ENCODE results near the gene ABHD2. TPM values are rescaled to one million over a fixed set of nuclear protein-coding genes. Genes with fewer than 3 reads are reported as not detected.

The ABHD2 gene
- total and polyA plus RNA-seq, 5 donors from 2014 or later = 18.7 to 67.8 (median 21.3) TPM

DNA sequence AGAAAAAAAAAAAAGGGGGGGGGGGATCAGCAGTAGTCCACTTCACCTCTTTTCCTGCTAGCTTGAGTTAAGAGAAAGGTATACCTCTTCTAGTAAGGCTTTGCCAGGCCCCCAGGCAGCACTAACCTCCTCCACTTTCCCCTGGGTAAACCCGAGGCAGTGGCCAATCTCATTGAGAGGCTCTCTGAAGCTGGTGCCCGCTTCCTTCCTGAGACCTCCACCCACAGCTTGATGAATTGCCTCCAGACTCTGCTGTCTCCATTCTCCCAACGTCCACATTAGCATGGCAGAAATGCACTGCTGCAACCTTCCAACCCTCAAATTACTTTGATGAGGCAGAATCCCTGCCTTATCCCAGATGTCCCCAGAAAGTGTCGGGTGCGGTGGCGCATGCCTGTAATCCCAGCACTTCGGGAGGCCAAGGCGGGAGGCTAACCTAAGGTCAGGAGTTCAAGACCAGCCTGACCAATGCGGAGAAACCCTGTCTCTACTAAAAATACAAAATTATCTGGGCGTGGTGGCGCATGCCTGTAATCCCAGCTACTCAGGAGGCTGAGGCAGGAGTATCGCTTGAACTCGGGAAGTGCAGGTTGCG, 117.8 kb downstream of the ABHD2 start:
- Histone ChIP-seq H3K27ac (ENCODE audit: insufficient read depth, low read length, poor library complexity, severe bottlenecking) (no peak overlapping the region), H3K9me3 (ENCODE audit: control insufficient read depth in 2 of 2, low read length in 2 of 2) (no peaks in the 10 kb centered on the region), H3K4me1 (ENCODE audit: control insufficient read depth, insufficient read depth, low read length, poor library complexity, severe bottlenecking) (peaks cover 15% of the 10 kb centered on the region), H3K36me3 (ENCODE audit: control insufficient read depth, insufficient read depth, low read length) (no peaks in the 10 kb centered on the region), H3K4me3 (ENCODE audit: low read depth, low read length) (no peak overlapping the region), H3K27me3 (ENCODE audit: control insufficient read depth, insufficient read depth, low read length) (no peaks in the 10 kb centered on the region)
- peaks cover 4 to 36% (median 21%) of the 10 kb centered on the region in 4 donors for H3K4me1 Mint-ChIP-seq
- no peaks in the 10 kb centered on the region for H3K27me3 Mint-ChIP-seq
- peak overlapping the region in 1 of 4 donors; percentile 53 for H3K4me3 Mint-ChIP-seq
- no peak overlapping the region for H3K27ac Mint-ChIP-seq
- H3K9me3 Mint-ChIP-seq = no peaks in the 10 kb centered on the region
- ATAC-seq (ENCODE audit: low read depth in 2 of 2) (no peak), DNase-seq (peak in 1 of 3 donors; percentile 14)
- peaks cover 6% of the 10 kb centered on the region for H3K36me3 Mint-ChIP-seq

- no peak overlapping the region for H3K4me3 Mint-ChIP-seq
- H3K36me3 Mint-ChIP-seq = no peaks in the 10 kb centered on the region
- Histone ChIP-seq H3K27me3 (ENCODE audit: control insufficient read depth, insufficient read depth, low read length) (no peaks in the 10 kb centered on the region), H3K9me3 (ENCODE audit: control insufficient read depth in 2 of 2, low read length in 2 of 2) (no peaks in the 10 kb centered on the region), H3K4me1 (ENCODE audit: control insufficient read depth, insufficient read depth, low read length, poor library complexity, severe bottlenecking) (peaks cover 15% of the 10 kb centered on the region), H3K27ac (ENCODE audit: insufficient read depth, low read length, poor library complexity, severe bottlenecking) (no peak overlapping the region), H3K36me3 (ENCODE audit: control insufficient read depth, insufficient read depth, low read length) (no peaks in the 10 kb centered on the region), H3K4me3 (ENCODE audit: low read depth, low read length) (no peak overlapping the region)
- peak; percentile 52 to 60 (median 53) for DNase-seq
- no peak overlapping the region for H3K27ac Mint-ChIP-seq
- no peaks in the 10 kb centered on the region for H3K27me3 Mint-ChIP-seq
- ATAC-seq (ENCODE audit: low read depth in 2 of 2) = peak; percentile 68 to 72
- H3K9me3 Mint-ChIP-seq = no peaks in the 10 kb centered on the region
- H3K4me1 Mint-ChIP-seq = peaks cover 4 to 32% (median 21%) of the 10 kb centered on the region in 4 donors
These were observed 118.7 kb downstream of the ABHD2 start for GRCh38 chr15:89206908-89207331.

DNA sequence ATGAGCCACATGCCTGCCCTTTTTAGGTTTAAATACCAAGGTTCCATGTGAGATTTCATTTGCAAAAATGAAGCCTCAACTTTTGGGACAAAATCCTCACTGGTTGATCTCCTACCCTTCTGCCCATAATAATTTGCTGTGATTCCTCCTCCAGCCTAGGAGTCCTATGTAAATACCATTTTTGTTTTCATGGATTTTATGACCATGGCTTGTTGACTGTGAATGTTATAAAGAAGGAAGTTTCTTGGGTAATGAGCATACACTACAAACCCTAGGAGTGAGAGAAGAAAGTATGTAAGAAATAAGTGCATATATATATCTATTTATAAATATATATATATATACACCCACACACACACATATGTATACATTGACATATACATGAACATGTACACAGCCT, 120.0 kb downstream of the ABHD2 start:
- Histone ChIP-seq H3K4me3 (ENCODE audit: low read depth, low read length) (no peak overlapping the region), H3K27ac (ENCODE audit: insufficient read depth, low read length, poor library complexity, severe bottlenecking) (no peak overlapping the region), H3K9me3 (ENCODE audit: control insufficient read depth in 2 of 2, low read length in 2 of 2) (no peaks in the 10 kb centered on the region), H3K4me1 (ENCODE audit: control insufficient read depth, insufficient read depth, low read length, poor library complexity, severe bottlenecking) (peaks cover 15% of the 10 kb centered on the region), H3K36me3 (ENCODE audit: control insufficient read depth, insufficient read depth, low read length) (no peaks in the 10 kb centered on the region), H3K27me3 (ENCODE audit: control insufficient read depth, insufficient read depth, low read length) (no peaks in the 10 kb centered on the region)
- peaks cover 4 to 28% (median 18%) of the 10 kb centered on the region in 4 donors for H3K4me1 Mint-ChIP-seq
- no peak overlapping the region for H3K4me3 Mint-ChIP-seq
- H3K27ac Mint-ChIP-seq = no peak overlapping the region
- H3K9me3 Mint-ChIP-seq = no peaks in the 10 kb centered on the region
- H3K27me3 Mint-ChIP-seq = peaks cover 4% of the 10 kb centered on the region
- ATAC-seq (ENCODE audit: low read depth in 2 of 2) (no peak), DNase-seq (no peak)
- H3K36me3 Mint-ChIP-seq = no peaks in the 10 kb centered on the region

GRCh38 chr15:89209057-89209456, 120.8 kb downstream of the ABHD2 start:
- Mint-ChIP-seq H3K9me3 (no peaks in the 10 kb centered on the region), H3K27ac (no peak overlapping the region), H3K36me3 (no peaks in the 10 kb centered on the region), H3K4me1 (peaks cover 2 to 20% (median 12%) of the 10 kb centered on the region in 4 donors), H3K4me3 (no peak overlapping the region), H3K27me3 (peaks cover 8% of the 10 kb centered on the region)
- H3K36me3 ChIP-seq (ENCODE audit: control insufficient read depth, insufficient read depth, low read length) = no peaks in the 10 kb centered on the region
- ATAC-seq (ENCODE audit: low read depth in 2 of 2) (no peak), DNase-seq (no peak)
- H3K27ac ChIP-seq (ENCODE audit: insufficient read depth, low read length, poor library complexity, severe bottlenecking) = no peak overlapping the region
- no peaks in the 10 kb centered on the region for H3K9me3 ChIP-seq (ENCODE audit: control insufficient read depth in 2 of 2, low read length in 2 of 2)
- peaks cover 10% of the 10 kb centered on the region for H3K4me1 ChIP-seq (ENCODE audit: control insufficient read depth, insufficient read depth, low read length, poor library complexity, severe bottlenecking)
- H3K4me3 ChIP-seq (ENCODE audit: low read depth, low read length) = no peak overlapping the region
- H3K27me3 ChIP-seq (ENCODE audit: control insufficient read depth, insufficient read depth, low read length) = no peaks in the 10 kb centered on the region

- Histone ChIP-seq H3K27me3 (ENCODE audit: control insufficient read depth, insufficient read depth, low read length) (no peaks in the 10 kb centered on the region), H3K9me3 (ENCODE audit: control insufficient read depth in 2 of 2, low read length in 2 of 2) (no peaks in the 10 kb centered on the region), H3K4me1 (ENCODE audit: control insufficient read depth, insufficient read depth, low read length, poor library complexity, severe bottlenecking) (peaks cover 4% of the 10 kb centered on the region), H3K27ac (ENCODE audit: insufficient read depth, low read length, poor library complexity, severe bottlenecking) (no peak overlapping the region), H3K36me3 (ENCODE audit: control insufficient read depth, insufficient read depth, low read length) (no peaks in the 10 kb centered on the region), H3K4me3 (ENCODE audit: low read depth, low read length) (no peak overlapping the region)
- Mint-ChIP-seq H3K9me3 (no peaks in the 10 kb centered on the region), H3K27me3 (peaks cover 8% of the 10 kb centered on the region), H3K4me3 (no peak overlapping the region), H3K36me3 (no peaks in the 10 kb centered on the region), H3K4me1 (peaks cover 0 to 5% (median 2%) of the 10 kb centered on the region in 4 donors), H3K27ac (no peak overlapping the region)
- ATAC-seq (ENCODE audit: low read depth in 2 of 2) (no peak), DNase-seq (no peak)
These were observed 123.5 kb downstream of the ABHD2 start for GRCh38 chr15:89211678-89212170.

DNA sequence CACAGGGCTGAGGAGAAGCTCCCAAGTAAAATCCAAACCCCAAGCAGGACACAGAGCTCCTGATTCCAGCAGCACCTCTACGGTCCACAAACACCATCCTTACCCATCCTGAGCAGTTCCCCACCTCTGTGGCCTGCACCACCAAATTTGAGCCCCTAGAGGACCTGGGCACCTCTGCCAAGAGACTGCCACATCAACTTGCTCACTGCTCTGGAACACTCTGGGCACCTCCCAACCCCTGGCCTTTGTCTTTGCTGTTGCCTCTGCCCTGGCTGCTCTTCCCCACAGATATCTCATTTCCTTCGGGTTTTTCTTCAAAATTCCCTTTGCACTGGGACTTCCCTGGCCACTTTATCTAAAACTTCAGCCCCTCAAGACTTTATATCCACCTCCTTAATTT, 127.4 kb downstream of the ABHD2 start:
- Histone ChIP-seq H3K9me3 (ENCODE audit: control insufficient read depth in 2 of 2, low read length in 2 of 2) (no peaks in the 10 kb centered on the region), H3K27me3 (ENCODE audit: control insufficient read depth, insufficient read depth, low read length) (no peaks in the 10 kb centered on the region), H3K27ac (ENCODE audit: insufficient read depth, low read length, poor library complexity, severe bottlenecking) (no peak overlapping the region), H3K4me1 (ENCODE audit: control insufficient read depth, insufficient read depth, low read length, poor library complexity, severe bottlenecking) (no peaks in the 10 kb centered on the region), H3K4me3 (ENCODE audit: low read depth, low read length) (no peak overlapping the region), H3K36me3 (ENCODE audit: control insufficient read depth, insufficient read depth, low read length) (no peaks in the 10 kb centered on the region)
- Mint-ChIP-seq H3K4me1 (no peaks in the 10 kb centered on the region), H3K4me3 (no peak overlapping the region), H3K36me3 (no peaks in the 10 kb centered on the region), H3K27me3 (peaks cover 8% of the 10 kb centered on the region), H3K27ac (no peak overlapping the region), H3K9me3 (no peaks in the 10 kb centered on the region)
- ATAC-seq (ENCODE audit: low read depth in 2 of 2) (no peak), DNase-seq (no peak)

DNA sequence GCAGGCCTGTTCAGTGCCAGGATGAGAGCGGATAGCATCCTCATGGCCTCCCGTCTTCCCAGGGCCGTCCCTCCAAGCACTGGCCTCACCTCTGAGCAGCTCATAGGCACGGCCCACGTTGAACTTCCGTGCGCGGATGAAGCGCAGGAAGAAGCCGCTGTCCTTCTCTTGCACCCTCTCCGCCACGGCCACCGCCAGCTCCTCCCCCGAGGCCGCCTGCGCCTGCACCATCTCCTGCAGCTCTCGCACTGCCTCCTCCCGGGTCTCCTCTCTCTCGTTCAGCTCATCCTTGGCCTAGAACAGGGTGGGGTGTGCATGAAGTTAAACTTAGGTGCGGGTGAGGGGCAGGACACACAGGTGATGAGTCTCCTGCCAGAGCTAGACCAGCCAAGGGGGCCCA, 128.8 kb downstream of the ABHD2 start:
- no peak for ATAC-seq (ENCODE audit: low read depth in 2 of 2)
- no peak for DNase-seq
- Mint-ChIP-seq H3K27me3 (peaks cover 8% of the 10 kb centered on the region), H3K4me1 (no peaks in the 10 kb centered on the region), H3K36me3 (no peaks in the 10 kb centered on the region), H3K9me3 (no peaks in the 10 kb centered on the region), H3K4me3 (no peak overlapping the region), H3K27ac (no peak overlapping the region)
- no peak overlapping the region for H3K4me3 ChIP-seq (ENCODE audit: low read depth, low read length)
- H3K27ac ChIP-seq (ENCODE audit: insufficient read depth, low read length, poor library complexity, severe bottlenecking) = no peak overlapping the region
- no peaks in the 10 kb centered on the region for H3K27me3 ChIP-seq (ENCODE audit: control insufficient read depth, insufficient read depth, low read length)
- H3K36me3 ChIP-seq (ENCODE audit: control insufficient read depth, insufficient read depth, low read length) = no peaks in the 10 kb centered on the region
- H3K9me3 ChIP-seq (ENCODE audit: control insufficient read depth in 2 of 2, low read length in 2 of 2) = no peaks in the 10 kb centered on the region
- H3K4me1 ChIP-seq (ENCODE audit: control insufficient read depth, insufficient read depth, low read length, poor library complexity, severe bottlenecking) = no peaks in the 10 kb centered on the region

- ATAC-seq (ENCODE audit: low read depth in 2 of 2) (no peak), DNase-seq (no peak)
- H3K27ac ChIP-seq (ENCODE audit: insufficient read depth, low read length, poor library complexity, severe bottlenecking) = no peak overlapping the region
- no peaks in the 10 kb centered on the region for H3K36me3 ChIP-seq (ENCODE audit: control insufficient read depth, insufficient read depth, low read length)
- no peaks in the 10 kb centered on the region for H3K4me1 ChIP-seq (ENCODE audit: control insufficient read depth, insufficient read depth, low read length, poor library complexity, severe bottlenecking)
- no peaks in the 10 kb centered on the region for H3K9me3 Mint-ChIP-seq
- no peaks in the 10 kb centered on the region for H3K36me3 Mint-ChIP-seq
- H3K4me1 Mint-ChIP-seq = no peaks in the 10 kb centered on the region
- peaks cover 14% of the 10 kb centered on the region for H3K27me3 Mint-ChIP-seq
- no peak overlapping the region for H3K4me3 Mint-ChIP-seq
- H3K27me3 ChIP-seq (ENCODE audit: control insufficient read depth, insufficient read depth, low read length) = no peaks in the 10 kb centered on the region
- no peak overlapping the region for H3K27ac Mint-ChIP-seq
- H3K4me3 ChIP-seq (ENCODE audit: low read depth, low read length) = no peak overlapping the region
- no peaks in the 10 kb centered on the region for H3K9me3 ChIP-seq (ENCODE audit: control insufficient read depth in 2 of 2, low read length in 2 of 2)
These were observed 129.6 kb downstream of the ABHD2 start for GRCh38 chr15:89217686-89218376.

All from CD4-positive, CD25-positive, alpha-beta regulatory T cell (primary cell).